OCI-M1 (cell line): ENCODE measurements around the gene ITIH3.

Experiments
- DNase-seq: peaks from one replicate; lab custom pipeline; 2025; lab: John Stamatoyannopoulos, UW

Gene ITIH3

GRCh38 chr3:52779837-52780585 is 14.6 kb upstream of the ITIH3 start:
- no peak for DNase-seq

DNA sequence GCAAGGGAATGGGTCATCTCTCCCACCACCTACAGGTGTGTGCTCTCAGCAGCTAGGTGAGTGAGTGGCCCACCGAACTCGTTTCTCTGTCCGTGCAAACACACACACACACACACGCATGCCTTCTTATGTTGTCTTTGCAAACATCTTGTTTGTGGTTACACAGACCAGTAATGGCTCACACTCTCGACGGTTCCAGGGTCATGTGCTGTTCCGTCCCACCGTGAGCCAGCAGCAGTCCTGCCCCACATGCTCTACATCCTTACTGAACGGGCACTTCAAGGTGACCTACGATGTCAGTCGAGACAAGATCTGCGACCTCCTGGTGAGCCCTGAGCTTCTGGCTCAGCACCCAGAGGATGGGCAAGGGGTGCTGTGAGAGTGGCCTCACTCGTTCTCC is 12.9 kb upstream of the ITIH3 start:
- no peak for DNase-seq

DNA sequence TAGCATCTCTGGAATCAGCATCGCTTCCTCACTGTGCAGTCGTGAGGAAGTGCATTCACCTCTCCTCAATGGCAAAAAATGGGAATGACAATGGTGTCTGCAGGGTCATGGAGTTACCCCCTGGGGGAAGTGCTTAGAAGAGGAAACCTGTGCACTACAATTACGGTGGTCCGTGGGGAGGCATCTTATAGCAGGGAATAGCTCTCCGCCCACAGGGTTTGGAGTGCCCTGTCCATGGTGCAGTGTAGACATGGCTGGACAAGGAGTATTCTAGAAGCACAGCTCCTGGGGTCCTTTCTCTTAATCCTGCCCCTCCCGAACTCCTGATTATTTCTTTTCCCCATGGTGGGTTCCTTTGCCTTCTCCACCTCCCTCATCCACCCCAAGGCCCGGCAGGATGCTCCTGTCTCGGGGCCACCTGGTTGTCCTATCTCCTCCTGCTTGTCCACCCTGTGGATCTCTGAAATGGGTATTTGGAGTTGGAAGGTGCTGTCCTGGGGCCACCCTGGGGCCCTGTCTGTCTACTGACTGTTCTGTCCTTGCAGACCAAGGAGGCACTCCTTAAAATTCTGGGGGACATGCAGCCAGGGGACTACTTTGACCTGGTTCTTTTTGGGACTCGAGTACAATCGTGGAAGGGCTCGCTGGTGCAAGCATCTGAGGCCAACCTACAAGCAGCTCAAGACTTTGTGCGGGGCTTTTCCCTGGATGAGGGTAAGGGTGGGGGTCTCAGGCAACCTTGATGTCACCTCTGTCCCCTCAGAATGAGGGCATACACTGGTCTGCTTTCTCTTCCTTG is 12.0 kb upstream of the ITIH3 start:
- DNase-seq = no peak

DNA sequence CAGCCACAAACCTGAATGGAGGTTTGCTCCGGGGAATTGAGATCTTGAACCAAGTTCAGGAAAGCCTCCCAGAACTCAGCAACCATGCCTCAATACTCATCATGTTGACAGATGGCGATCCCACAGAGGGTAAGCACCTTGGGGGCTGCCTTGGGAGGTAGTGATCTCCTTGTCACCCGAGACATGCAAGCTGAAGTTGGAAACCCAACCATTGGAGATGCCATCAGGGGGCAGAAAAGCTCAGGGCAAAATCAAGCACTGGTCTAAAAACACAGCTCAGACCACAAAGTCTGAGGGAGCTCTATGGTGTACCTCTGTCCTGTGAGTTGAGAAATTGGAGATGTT is 11.4 kb upstream of the ITIH3 start:
- DNase-seq = no peak

DNA sequence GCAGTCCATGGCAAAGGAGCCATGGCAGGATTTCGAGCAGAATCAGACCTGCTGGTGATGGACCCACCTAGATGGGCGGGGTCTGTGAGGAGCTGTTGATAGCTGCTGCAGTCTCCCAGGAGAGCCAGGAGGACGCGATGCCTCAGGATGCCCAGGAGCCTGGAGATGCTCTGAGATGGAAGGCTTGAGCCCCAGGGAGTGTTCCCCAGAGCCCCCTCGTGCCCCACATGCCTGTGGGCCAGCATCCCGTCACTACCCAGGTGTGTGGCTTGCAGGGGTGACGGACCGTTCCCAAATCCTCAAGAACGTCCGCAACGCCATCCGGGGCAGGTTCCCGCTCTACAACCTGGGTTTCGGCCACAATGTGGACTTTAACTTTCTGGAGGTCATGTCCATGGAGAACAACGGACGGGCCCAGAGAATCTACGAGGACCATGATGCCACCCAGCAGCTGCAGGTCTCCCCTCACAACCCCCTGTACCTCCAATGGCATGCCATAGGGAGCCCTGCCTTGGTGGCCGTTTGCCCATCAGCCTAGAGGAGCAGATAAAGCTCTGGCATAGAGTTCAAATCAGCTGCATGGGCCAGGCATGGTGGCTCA is 10.5 kb upstream of the ITIH3 start:
- no peak for DNase-seq

GRCh38 chr3:52784931-52785590 is 9.5 kb upstream of the ITIH3 start:
- no peak for DNase-seq

GRCh38 chr3:52786330-52787215 is 8.0 kb upstream of the ITIH3 start:
- no peak for DNase-seq

DNA sequence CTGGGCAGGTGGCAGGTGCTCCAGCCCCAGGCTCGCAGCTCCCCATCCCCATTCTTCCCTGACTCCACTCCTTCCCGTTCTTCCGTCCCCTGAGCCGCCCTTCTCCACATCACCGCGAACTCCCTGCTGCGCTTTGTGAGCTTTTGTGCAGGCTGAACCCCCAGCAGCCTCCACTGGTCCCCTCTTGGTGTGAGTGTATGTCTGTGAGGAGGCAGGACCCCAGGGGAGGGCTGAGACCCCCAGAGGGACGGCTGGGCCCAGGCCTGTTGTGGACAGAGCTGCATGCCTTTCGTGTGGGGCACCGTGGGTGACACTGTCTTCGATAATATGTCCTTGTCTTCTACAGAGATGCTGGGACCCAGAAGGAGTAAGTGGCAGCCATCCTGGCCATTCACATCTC is 7.3 kb upstream of the ITIH3 start:
- no peak for DNase-seq

DNA sequence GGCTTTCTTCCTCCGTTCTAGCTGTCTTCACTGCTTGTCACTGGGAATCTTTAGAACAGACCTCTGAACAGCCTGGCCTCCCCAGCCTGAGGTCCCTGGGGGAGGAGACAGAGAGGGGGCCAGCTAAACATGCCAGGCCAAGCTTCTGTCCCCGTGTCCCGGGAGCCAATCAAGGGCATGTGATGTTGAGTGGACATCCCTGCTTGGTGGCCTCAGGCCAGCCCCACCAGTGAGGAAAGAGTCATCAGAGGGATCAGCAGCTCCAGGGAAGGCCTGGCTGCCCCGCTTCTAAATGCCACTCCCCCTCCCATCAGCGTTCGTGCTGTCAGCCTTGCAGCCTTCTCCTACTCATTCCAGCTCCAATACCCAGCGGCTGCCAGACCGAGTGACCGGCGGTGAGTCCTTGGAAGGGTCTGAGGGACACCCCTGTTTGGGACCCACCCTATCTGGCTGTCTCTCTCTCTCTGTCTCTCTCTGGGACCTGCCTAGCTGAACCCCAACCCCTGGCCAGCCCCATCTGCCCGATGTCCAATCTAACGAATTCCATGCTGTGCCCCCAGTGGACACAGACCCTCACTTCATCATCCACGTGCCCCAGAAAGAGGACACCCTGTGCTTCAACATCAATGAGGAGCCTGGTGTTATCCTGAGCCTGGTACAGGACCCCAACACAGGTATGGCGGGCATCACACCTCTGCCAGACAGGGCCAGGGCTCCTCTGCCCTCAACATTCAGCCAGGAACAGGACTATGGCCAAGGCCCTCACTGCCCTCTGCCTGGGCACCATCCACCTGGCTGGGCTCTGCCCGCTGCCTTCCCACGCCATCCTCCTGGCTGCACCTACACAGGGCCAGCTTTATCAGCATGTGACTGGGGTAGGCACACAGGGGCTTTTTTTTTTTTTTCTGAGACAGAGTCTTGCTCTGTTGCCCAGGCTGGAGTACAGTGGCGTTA is 6.6 kb upstream of the ITIH3 start:
- DNase-seq = no peak

GRCh38 chr3:52788890-52789745 is 5.5 kb upstream of the ITIH3 start:
- no peak for DNase-seq

DNA sequence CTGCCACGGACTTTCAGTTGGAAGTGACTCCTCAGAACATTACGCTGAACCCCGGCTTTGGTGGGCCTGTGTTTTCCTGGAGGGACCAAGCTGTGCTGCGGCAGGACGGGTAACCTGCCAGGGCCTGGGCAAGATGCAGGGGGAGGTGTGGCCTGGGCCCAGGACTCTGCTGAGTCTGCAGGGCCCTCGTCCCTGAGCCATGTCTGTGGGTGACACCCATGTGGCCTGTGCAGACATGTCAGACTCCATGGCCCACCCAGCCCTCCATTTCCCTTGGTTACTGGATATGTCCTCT is 4.9 kb upstream of the ITIH3 start:
- no peak for DNase-seq

DNA sequence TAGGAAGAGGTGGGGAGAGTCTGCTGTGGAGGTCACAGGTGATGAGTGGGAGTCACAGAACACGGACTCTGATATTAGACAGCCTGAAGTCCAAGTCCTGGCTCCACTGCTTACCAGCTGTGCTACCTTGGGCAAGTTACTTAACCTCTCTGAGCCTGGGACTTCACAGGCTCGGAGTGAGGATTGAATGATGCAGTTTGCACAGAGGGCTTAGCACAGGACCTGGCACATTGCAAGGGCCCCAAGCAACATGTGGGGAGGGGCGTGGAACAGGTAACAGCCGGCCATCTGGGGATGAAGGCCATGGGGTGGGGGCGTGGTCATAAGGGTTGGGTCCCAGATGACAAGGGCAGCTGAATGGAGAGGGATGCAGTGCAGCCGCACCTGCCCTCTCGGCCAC is 4.3 kb upstream of the ITIH3 start:
- DNase-seq = no peak

- no peak for DNase-seq
Observed at GRCh38 chr3:52790741-52791140, 3.9 kb upstream of the ITIH3 start.

DNA sequence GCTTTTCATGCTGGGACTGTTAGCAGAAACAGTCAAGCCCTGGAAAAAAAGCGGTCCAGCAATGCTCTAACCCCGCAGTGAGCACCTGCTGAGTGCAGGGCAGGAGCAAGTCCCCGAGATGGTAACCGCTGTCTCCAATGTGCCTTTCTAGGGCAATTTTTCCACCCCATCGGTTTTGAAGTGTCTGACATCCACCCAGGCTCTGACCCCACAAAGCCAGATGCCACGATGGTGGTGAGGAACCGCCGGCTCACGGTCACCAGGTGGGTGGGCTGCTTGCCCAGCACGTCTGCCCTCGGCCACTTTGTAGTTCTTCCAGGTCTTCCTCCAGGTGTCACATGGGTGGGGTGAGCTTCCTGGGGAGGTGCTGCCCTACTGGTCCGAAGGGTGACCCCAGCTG is 3.2 kb upstream of the ITIH3 start:
- no peak for DNase-seq

GRCh38 chr3:52791928-52792327 is 2.7 kb upstream of the ITIH3 start:
- no peak for DNase-seq

GRCh38 chr3:52792413-52792812 is 2.2 kb upstream of the ITIH3 start:
- DNase-seq = peak; percentile 11

DNA sequence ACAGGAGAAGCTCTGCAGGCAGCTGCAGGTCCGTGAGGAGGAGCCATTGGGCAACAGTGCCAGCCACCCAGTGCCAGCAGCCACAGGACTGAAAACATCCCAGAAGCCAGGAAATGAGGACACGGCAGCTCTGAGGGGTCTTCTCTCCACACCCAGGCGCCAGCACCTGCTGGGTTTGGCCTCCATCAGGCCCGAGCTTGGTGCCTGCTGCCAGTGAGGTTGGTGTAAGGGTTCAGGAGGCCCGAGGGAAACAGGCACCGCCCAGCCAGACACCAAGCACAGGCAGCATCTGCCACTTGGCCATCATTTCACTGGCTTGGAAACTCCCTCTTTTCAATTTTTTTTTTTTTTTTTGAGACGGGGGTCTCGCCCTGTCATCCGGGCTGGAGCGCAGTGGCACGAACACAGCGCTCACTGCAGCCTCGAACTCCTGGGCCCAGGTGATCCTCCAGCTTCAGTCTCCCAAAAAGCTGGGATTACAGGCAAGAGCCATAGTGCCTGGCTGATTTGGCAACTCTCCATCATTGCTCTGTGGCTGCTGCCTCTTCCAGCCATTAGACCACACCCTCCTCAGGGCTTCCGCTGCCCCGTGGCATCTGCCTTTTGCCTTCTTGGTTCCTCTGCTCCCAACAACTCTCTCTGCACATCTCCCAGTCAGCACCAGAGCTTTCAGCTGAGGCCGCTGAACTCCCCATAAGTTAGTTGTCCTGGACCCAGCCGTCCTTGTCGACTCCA is 1.5 kb upstream of the ITIH3 start:
- no peak for DNase-seq

- DNase-seq = no peak
Observed at GRCh38 chr3:52793702-52794611, 639 bp upstream of the ITIH3 start.
